HEK293T (cell line): ENCODE results near the gene STAT5B.

Source experiments
- ARNT ChIP-seq: fragments of 450-650 bp; IDR thresholded peaks from 2 replicates; pipeline ENCODE4 v1.6.1; 2017; ENCODE audit warnings: mild to moderate bottlenecking
- BHLHE40 ChIP-seq: fragments of 450-650 bp; IDR thresholded peaks from 2 replicates; pipeline ENCODE4 v1.6.1; 2016; ENCODE audit warnings: mild to moderate bottlenecking, moderate library complexity, borderline replicate concordance
- CTBP1 ChIP-seq: fragments of 450-650 bp; IDR thresholded peaks from 2 replicates; pipeline ENCODE4 v1.6.1; 2016; ENCODE audit warnings: borderline replicate concordance
- FOXA1 ChIP-seq: fragments of 450-650 bp; IDR thresholded peaks from 2 replicates; pipeline ENCODE4 v1.6.1; 2016; ENCODE audit warnings: mild to moderate bottlenecking
- FOXK2 ChIP-seq: fragments of 450-650 bp; IDR thresholded peaks from 2 replicates; pipeline ENCODE4 v1.6.1; 2016; ENCODE audit warnings: mild to moderate bottlenecking
- FOXM1 ChIP-seq: fragments of 450-650 bp; IDR thresholded peaks from 2 replicates; pipeline ENCODE4 v1.6.1; 2017; ENCODE audit warnings: mild to moderate bottlenecking, borderline replicate concordance
- HDGF ChIP-seq: fragments of 450-650 bp; IDR thresholded peaks from 2 replicates; pipeline ENCODE4 v1.6.1; 2017; ENCODE audit warnings: antibody characterized with exemption, borderline replicate concordance
- L3MBTL2 ChIP-seq: fragments of 450-650 bp; conservative IDR thresholded peaks from 2 replicates; pipeline ENCODE4 v1.6.1; 2016; ENCODE audit warnings: mild to moderate bottlenecking
- NFRKB ChIP-seq: fragments of 450-650 bp; IDR thresholded peaks from 2 replicates; pipeline ENCODE4 v1.6.1; 2016; ENCODE audit warnings: mild to moderate bottlenecking, moderate library complexity
- PKNOX1 ChIP-seq: fragments of 450-650 bp; IDR thresholded peaks from 2 replicates; pipeline ENCODE4 v1.6.1; 2016
- SP1 ChIP-seq: fragments of 450-650 bp; IDR thresholded peaks from 2 replicates; pipeline ENCODE4 v1.6.1; 2017
- SUZ12 ChIP-seq: fragments of 450-650 bp; IDR thresholded peaks from 2 replicates; pipeline ENCODE4 v1.6.1; 2016; ENCODE audit warnings: mild to moderate bottlenecking
- TARDBP ChIP-seq: fragments of 450-650 bp; IDR thresholded peaks from 2 replicates; pipeline ENCODE4 v1.6.1; 2016
- ZNF384 ChIP-seq: fragments of 450-650 bp; IDR thresholded peaks from 2 replicates; pipeline ENCODE4 v1.6.1; 2016

- TF ChIP-seq ZNF384 (no peak), SUZ12 (no peak), CTBP1 (no peak), FOXK2 (no peak), SP1 (no peak), PKNOX1 (no peak), FOXM1 (no peak), NFRKB (no peak), HDGF (no peak), TARDBP (no peak), ARNT (no peak), L3MBTL2 (no peak), FOXA1 (no peak), BHLHE40 (no peak)
Observed at GRCh38 chr17:42291129-42291528, 14.9 kb upstream of the STAT5B start.
